T-helper 1 cell treated with Interleukin-12 subunit alpha and Interleukin-12 subunit beta and Interleukin-4 antibody, amounts not matched to agents 30 μg/mL and 1 μg/mL, for 36 hours (primary cell): Measurements from ENCODE around the gene CROT.

Experiments used
- H3K27ac Mint-ChIP-seq: one replicate; pipeline ENCODE4 v1.8.0; 2021; ENCODE audit warnings: mild to moderate bottlenecking, mixed read lengths
- H3K27me3 Mint-ChIP-seq: one replicate; pipeline ENCODE4 v1.8.0; 2021; ENCODE audit warnings: low read depth, mixed read lengths
- H3K36me3 Mint-ChIP-seq: one replicate; pipeline ENCODE4 v1.8.0; 2021; ENCODE audit warnings: low read depth, mixed read lengths
- H3K4me1 Mint-ChIP-seq: one replicate; pipeline ENCODE4 v1.8.0; 2021; ENCODE audit warnings: low read depth, mixed read lengths
- H3K4me3 Mint-ChIP-seq: one replicate; pipeline ENCODE4 v1.8.0; 2021; ENCODE audit warnings: mild to moderate bottlenecking, moderate library complexity, mixed read lengths
- H3K9me3 Mint-ChIP-seq: one replicate; pipeline ENCODE4 v1.8.0; 2021; ENCODE audit warnings: mixed read lengths

CROT gene

GRCh38 chr7:87414794-87415188 is 69.3 kb downstream of the CROT start:
- Mint-ChIP-seq H3K27me3 (peaks cover 19% of the 10 kb centered on the region), H3K36me3 (no peaks in the 10 kb centered on the region), H3K9me3 (no peaks in the 10 kb centered on the region), H3K4me3 (no peak overlapping the region), H3K4me1 (no peaks in the 10 kb centered on the region), H3K27ac (no peak overlapping the region)

DNA sequence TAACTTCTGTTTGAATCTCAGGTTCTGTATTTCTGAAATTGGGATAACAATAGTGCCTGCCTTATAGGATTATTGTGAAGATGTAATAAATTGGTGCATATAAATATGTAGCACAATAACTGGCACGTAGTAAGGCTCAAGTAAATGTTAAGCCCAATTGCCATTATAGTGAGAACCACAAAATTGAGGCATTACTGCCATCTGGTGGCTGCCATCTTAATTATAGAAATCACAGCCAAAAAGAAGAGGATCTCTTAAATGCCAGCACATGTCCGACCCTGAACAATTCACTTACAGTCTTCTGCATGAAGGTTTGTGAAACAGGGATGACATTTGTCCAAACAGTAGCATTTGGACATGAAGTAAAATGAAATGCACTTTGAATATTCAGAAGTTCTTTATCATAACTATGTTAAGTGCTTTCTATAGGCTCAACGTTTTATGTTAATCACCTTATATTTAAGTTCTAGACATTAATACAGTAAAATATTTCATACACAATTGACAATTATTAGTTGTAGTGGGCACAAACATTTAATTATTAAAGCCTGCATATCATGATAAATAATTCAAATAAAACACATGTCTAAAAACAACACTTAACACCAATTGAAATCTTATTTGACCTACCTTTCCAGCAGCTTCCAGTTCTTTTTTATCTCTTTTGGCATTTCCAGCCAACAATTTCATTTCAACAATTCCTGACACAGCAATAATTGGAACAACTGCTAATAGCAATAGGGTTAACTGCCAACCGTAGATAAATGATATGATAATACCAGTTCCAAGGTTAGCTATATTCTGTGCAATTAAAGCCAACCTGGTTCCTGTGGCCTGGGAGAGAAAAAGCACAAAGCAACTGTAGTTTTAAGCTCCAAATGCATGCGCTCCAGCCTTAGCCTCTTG is 71.5 kb downstream of the CROT start:
- H3K4me3 Mint-ChIP-seq: no peak overlapping the region
- no peak overlapping the region for H3K27ac Mint-ChIP-seq
- H3K36me3 Mint-ChIP-seq: no peaks in the 10 kb centered on the region
- H3K4me1 Mint-ChIP-seq: no peaks in the 10 kb centered on the region
- H3K27me3 Mint-ChIP-seq: peaks cover 11% of the 10 kb centered on the region
- H3K9me3 Mint-ChIP-seq: no peaks in the 10 kb centered on the region

DNA sequence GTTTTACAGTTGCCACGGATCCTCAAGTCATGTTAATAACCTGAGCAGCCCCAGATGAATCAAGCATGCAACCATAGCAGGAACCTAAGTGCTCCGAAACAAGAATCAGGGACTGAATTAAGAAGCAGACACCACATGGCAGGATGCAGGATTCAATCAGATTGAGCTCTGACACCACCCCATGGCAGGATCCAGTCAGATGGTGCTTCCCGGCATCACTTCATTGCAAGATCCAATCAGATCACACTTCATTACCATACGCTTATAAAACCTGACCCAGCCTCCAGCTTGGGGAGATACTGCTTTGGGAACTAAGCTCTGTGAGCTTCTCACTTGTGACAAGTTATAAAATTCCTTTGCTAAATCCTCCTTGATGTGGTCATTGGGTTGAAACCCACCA is 74.7 kb downstream of the CROT start:
- no peaks in the 10 kb centered on the region for H3K4me1 Mint-ChIP-seq
- no peaks in the 10 kb centered on the region for H3K36me3 Mint-ChIP-seq
- H3K27me3 Mint-ChIP-seq: peaks cover 13% of the 10 kb centered on the region
- H3K27ac Mint-ChIP-seq: no peak overlapping the region
- H3K4me3 Mint-ChIP-seq: no peak overlapping the region
- no peaks in the 10 kb centered on the region for H3K9me3 Mint-ChIP-seq

- Mint-ChIP-seq H3K4me1 (no peaks in the 10 kb centered on the region), H3K27ac (no peak overlapping the region), H3K27me3 (peaks cover 27% of the 10 kb centered on the region), H3K36me3 (no peaks in the 10 kb centered on the region), H3K4me3 (no peak overlapping the region), H3K9me3 (no peaks in the 10 kb centered on the region)
Measured at GRCh38 chr7:87424075-87424474, 78.6 kb downstream of the CROT start.

GRCh38 chr7:87426160-87426559 is 80.7 kb downstream of the CROT start:
- H3K36me3 Mint-ChIP-seq: no peaks in the 10 kb centered on the region

DNA sequence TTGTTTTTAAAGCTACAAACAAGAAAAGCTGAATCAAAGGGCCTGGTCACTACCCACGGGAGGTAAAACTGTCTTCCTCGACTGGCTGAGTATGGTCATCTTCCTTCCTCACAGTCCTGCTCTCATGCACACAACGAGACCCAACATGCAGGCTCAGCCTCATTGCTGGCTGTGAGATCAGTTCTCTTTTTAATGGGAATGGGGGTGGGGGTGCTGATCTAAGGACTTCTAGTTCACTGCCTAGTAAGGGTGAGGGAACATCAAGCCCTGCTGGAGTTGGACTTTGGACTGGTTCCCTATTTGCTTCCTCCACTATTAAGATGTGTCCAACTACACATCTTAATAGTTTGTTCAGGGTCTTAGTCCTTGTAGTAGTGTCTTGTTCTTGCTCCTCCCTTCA is 81.8 kb downstream of the CROT start:
- no peaks in the 10 kb centered on the region for H3K4me1 Mint-ChIP-seq
- no peaks in the 10 kb centered on the region for H3K9me3 Mint-ChIP-seq
- no peak overlapping the region for H3K4me3 Mint-ChIP-seq
- H3K27me3 Mint-ChIP-seq: peaks cover 32% of the 10 kb centered on the region
- no peaks in the 10 kb centered on the region for H3K36me3 Mint-ChIP-seq
- no peak overlapping the region for H3K27ac Mint-ChIP-seq

More at GRCh38 chr7:87426160-87426559, 80.7 kb downstream of the CROT start:
- peaks cover 28% of the 10 kb centered on the region for H3K27me3 Mint-ChIP-seq
- H3K27ac Mint-ChIP-seq: no peak overlapping the region
- H3K4me1 Mint-ChIP-seq: no peaks in the 10 kb centered on the region
- no peaks in the 10 kb centered on the region for H3K9me3 Mint-ChIP-seq
- H3K4me3 Mint-ChIP-seq: no peak overlapping the region

- no peak overlapping the region for H3K4me3 Mint-ChIP-seq
- H3K27ac Mint-ChIP-seq: no peak overlapping the region
- H3K4me1 Mint-ChIP-seq: no peaks in the 10 kb centered on the region
- H3K9me3 Mint-ChIP-seq: no peaks in the 10 kb centered on the region
- no peaks in the 10 kb centered on the region for H3K36me3 Mint-ChIP-seq
- H3K27me3 Mint-ChIP-seq: peaks cover 23% of the 10 kb centered on the region
Measured at GRCh38 chr7:87432536-87432935, 87.1 kb downstream of the CROT start.

DNA sequence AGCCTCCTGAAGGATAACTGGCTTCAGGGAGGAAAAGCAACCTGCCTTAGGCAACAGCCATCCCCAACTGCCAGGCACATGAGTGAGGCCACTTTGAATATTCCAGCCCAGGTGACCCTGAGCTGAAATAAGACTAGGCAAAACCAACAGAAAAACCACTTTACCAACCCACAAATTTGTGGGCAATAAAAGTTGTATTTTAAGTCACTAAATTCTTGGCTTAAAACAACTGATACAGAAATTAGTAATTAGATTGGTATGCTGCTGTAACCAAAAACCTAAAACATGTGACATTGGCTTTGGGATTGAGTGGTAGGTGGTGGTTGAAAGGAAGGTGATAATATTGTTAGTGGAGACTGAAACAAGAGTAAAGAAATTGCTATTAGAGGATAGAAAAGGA is 90.1 kb downstream of the CROT start:
- no peaks in the 10 kb centered on the region for H3K9me3 Mint-ChIP-seq
- H3K27me3 Mint-ChIP-seq: peaks cover 12% of the 10 kb centered on the region
- H3K27ac Mint-ChIP-seq: no peak overlapping the region

DNA sequence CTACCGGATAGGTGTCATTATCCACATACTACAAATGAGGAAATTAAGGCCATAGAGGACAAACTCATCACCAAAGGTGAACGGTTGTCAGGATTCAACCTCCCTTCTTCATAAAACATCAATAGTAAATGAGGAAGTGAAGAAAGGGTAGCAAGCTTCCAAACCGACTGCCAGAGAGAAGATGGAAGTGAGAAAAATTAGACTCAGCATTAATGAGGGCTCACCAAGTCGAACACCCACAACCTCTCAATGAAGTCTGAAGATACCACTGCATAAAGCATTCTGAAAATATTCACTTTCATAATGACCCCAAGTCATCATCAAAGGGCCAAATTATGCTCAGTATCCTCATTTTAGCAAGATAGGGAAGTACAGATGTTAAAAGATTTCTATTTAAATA is 100.4 kb downstream of the CROT start:
- Mint-ChIP-seq H3K4me1 (no peaks in the 10 kb centered on the region), H3K27me3 (peaks cover 13% of the 10 kb centered on the region), H3K36me3 (no peaks in the 10 kb centered on the region), H3K9me3 (no peaks in the 10 kb centered on the region), H3K27ac (no peak overlapping the region), H3K4me3 (no peak overlapping the region)

More for the DNA sequence above, 90.1 kb downstream of the CROT start:
- Mint-ChIP-seq H3K4me1 (no peaks in the 10 kb centered on the region), H3K4me3 (no peak overlapping the region), H3K36me3 (no peaks in the 10 kb centered on the region)

DNA sequence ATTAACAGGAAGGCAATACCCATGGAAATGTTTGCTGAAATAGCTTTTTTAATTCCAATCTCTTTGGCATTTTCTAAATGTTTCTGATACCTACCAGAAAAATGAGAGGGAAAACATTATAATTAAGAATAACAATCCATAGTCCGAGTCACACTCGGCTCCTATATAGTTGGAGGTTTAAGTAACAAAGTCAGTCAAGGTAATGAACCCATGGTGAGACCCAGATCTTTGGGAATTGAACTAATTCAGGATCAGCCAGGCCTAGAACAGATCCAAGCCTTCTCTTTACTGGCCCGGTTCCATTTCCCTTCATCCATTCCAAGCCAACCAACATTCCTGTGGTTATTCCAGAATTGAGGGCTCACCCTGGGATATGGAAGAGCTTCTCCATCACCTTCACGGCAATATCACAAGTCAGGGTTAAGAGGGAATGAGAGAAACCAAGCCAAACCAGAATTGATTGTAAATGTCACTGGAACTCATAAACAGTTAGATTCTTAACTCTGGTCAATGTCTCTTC is 101.7 kb downstream of the CROT start:
- Mint-ChIP-seq H3K4me1 (no peaks in the 10 kb centered on the region), H3K27ac (no peak overlapping the region), H3K27me3 (peaks cover 20% of the 10 kb centered on the region)

DNA sequence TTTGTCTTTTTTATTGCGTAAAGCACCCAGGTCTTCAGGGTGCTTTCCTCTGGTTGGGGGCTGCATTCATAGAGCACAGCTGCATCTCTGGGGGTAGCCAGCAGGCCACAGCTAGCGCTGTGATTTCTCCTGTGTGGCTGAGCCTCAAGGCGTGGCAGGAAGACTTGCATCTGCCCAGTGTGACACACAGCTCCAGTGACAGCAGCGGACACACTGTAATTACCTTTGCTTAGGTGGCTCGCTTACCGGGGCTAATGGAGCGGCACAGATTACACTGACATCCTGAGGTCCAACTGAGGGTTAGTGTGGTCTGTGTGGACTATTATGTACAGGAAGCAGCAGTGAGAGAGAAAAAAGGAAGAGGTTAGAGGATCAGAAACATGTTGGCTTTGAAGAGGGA is 102.9 kb downstream of the CROT start:
- H3K4me1 Mint-ChIP-seq: no peaks in the 10 kb centered on the region
- H3K4me3 Mint-ChIP-seq: no peak overlapping the region
- H3K27ac Mint-ChIP-seq: no peak overlapping the region
- no peaks in the 10 kb centered on the region for H3K9me3 Mint-ChIP-seq
- no peaks in the 10 kb centered on the region for H3K36me3 Mint-ChIP-seq
- H3K27me3 Mint-ChIP-seq: peaks cover 22% of the 10 kb centered on the region

More for the DNA sequence above, 101.7 kb downstream of the CROT start:
- Mint-ChIP-seq H3K9me3 (no peaks in the 10 kb centered on the region), H3K36me3 (no peaks in the 10 kb centered on the region), H3K4me3 (no peak overlapping the region)
